Breast epithelium (tissue), 3 donors: ENCODE measurements around the gene CISTR.

ENCODE experiments used
- CTCF ChIP-seq, 3 donors: fragments of 450-650 bp; IDR thresholded peaks; one replicate each; pipeline ENCODE4 v1.5.1; 2016 to 2017; ENCODE audit warnings: antibody characterized with exemption in 3 of 3, mild to moderate bottlenecking in 3 of 3, moderate library complexity in 3 of 3
- POLR2A ChIP-seq: fragments of 450-650 bp; IDR thresholded peaks from one replicate; pipeline ENCODE4 v1.6.1; 2016; ENCODE audit warnings: antibody characterized with exemption, mild to moderate bottlenecking, moderate library complexity
- POLR2AphosphoS5 ChIP-seq, 3 donors: sonication (generic); formaldehyde crosslinking; IDR thresholded peaks; one replicate each; pipeline ENCODE4 v1.6.1; 2017; ENCODE audit warnings: antibody characterized with exemption in 3 of 3

GRCh38 chr12:53747095-53747494 lies 4.7 kb downstream of the CISTR start:
- no peak for TF ChIP-seq CTCF (IDR thresholded peaks at IDR 0.05)
- TF ChIP-seq POLR2A = no peak
- no peak for TF ChIP-seq POLR2AphosphoS5 (IDR thresholded peaks at IDR 0.05)
